Measurements from ENCODE around the gene TEPSIN. TPM values are rescaled to one million over a fixed set of nuclear protein-coding genes. Genes with fewer than 3 reads are reported as not detected.

Gene TEPSIN
- total and polyA plus RNA-seq, 2 donors (not counting 3 experiments of a cell fraction or from before 2014, with no cell fraction given) = 41.6 to 45.3 TPM

DNA sequence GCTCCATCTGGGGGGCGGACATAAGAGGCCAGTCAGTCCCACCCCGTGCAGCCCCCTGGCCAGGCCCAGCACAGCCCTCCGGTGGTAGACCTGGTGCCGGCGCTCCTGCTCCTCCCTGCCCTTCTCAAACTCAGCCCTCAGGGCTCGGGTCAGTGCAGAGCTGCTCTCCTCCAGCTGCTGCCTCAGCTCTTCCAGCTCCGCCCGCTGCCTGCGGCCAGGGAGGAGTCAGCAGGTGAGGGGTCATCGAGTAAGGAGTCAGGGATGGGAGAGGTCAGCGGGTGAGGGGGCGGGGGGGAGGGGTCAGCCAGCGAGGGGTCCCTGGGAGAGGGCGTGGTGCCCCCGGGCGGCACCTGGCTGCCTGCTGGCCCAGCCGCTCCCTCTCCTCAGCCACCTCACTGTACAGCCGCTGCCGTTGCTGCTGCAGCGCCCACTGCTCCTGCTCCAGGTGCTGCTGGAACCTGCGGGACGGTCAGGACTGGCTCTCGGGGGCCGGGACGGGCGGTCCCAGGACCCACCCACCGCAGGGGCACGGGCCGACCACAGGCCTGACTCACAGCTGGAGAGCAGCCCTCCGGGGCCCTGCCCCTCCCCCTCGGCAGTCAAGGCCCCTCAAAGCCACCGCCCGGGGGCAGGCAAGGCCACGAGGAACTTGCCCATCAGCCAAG, 46.3 kb downstream of the TEPSIN start:
- intact Hi-C loops (cut with micrococcal nuclease) (no loop called here), dilution Hi-C loops (cut with MboI; ENCODE audit: extremely low pct_ligation_motif_present, low sequenced_read_pairs) (no loop called here)
- no peaks in the 10 kb centered on the region for H3K79me2 ChIP-seq (ENCODE audit: control insufficient read depth, insufficient read depth, low read length)
- H3K9me3 ChIP-seq (replicated peaks; ENCODE audit: control insufficient read depth, insufficient read depth, low read length) = no peaks in the 10 kb centered on the region
- no peaks in the 10 kb centered on the region for H3K9me1 ChIP-seq (replicated peaks; ENCODE audit: control insufficient read depth, extremely low read depth, insufficient read depth, low read length)
- DNase-seq (ENCODE audit: low read depth, low spot score) = no peak
- H3K4me1 ChIP-seq (ENCODE audit: control insufficient read depth, extremely low read depth, insufficient read depth, low read length) = no peaks in the 10 kb centered on the region
- ChIA-PET POLR2A (no interaction called here), CTCF (no interaction called here)
- H3K4me2 ChIP-seq (ENCODE audit: insufficient read depth, low read length) = no peak overlapping the region
- no peak overlapping the region for H2AFZ ChIP-seq (ENCODE audit: low read depth, low read length)
- no peak overlapping the region for H3K4me3 ChIP-seq (replicated peaks in 1 of 3; ENCODE audit: insufficient read depth in 1 of 3, low read depth in 1 of 3, low read length in 3 of 3)
- no peaks in the 10 kb centered on the region for H4K20me1 ChIP-seq (replicated peaks; ENCODE audit: control insufficient read depth, extremely low read depth, insufficient read depth, low read length)
- no TSS peak for BruUV-seq (replicated peaks)
- no peaks in the 10 kb centered on the region for H3K27me3 ChIP-seq (ENCODE audit: control insufficient read depth in 2 of 2, insufficient read depth in 2 of 2, low read length in 2 of 2)
- H3K9ac ChIP-seq (replicated peaks; ENCODE audit: extremely low read depth, insufficient read depth, low read length) = no peak overlapping the region
- FAIRE-seq = no peak
- TF ChIP-seq, protein P1, sequence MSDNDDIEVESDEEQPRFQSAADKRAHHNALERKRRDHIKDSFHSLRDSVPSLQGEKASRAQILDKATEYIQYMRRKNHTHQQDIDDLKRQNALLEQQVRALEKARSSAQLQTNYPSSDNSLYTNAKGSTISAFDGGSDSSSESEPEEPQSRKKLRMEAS (IDR thresholded peaks at IDR 0.05; ENCODE audit: insufficient read depth, insufficient read length) = no peak
- TF ChIP-seq GATA2 (IDR thresholded peaks at IDR 0.05; ENCODE audit: insufficient read depth, insufficient read length, low read depth, low read length) (no peak), EZH2 (IDR thresholded peaks at IDR 0.05; ENCODE audit: borderline replicate concordance, low read depth, low read length, severe bottlenecking) (no peak), POLR2AphosphoS5 (IDR thresholded peaks at IDR 0.05; ENCODE audit: insufficient read depth, low read depth, low read length) (no peak), MYC (IDR thresholded peaks at IDR 0.05; ENCODE audit: low read depth, low read length) (no peak), POLR2A (IDR thresholded peaks at IDR 0.05; ENCODE audit: low read depth, low read length) (no peak), JUN (IDR thresholded peaks at IDR 0.05; ENCODE audit: borderline replicate concordance, insufficient read depth, insufficient read length, low read depth) (no peak), FOS (IDR thresholded peaks at IDR 0.05; ENCODE audit: borderline replicate concordance, insufficient read depth, low read length) (no peak)
- TF ChIP-seq, protein P2, sequence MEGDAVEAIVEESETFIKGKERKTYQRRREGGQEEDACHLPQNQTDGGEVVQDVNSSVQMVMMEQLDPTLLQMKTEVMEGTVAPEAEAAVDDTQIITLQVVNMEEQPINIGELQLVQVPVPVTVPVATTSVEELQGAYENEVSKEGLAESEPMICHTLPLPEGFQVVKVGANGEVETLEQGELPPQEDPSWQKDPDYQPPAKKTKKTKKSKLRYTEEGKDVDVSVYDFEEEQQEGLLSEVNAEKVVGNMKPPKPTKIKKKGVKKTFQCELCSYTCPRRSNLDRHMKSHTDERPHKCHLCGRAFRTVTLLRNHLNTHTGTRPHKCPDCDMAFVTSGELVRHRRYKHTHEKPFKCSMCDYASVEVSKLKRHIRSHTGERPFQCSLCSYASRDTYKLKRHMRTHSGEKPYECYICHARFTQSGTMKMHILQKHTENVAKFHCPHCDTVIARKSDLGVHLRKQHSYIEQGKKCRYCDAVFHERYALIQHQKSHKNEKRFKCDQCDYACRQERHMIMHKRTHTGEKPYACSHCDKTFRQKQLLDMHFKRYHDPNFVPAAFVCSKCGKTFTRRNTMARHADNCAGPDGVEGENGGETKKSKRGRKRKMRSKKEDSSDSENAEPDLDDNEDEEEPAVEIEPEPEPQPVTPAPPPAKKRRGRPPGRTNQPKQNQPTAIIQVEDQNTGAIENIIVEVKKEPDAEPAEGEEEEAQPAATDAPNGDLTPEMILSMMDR (IDR thresholded peaks at IDR 0.05; ENCODE audit: extremely low read depth in 1 of 2, insufficient read depth in 1 of 2, low read depth in 1 of 2, low read length in 2 of 2) = no peak
- H3K36me3 ChIP-seq (ENCODE audit: control insufficient read depth in 2 of 2, extremely low read depth in 1 of 2, insufficient read depth in 2 of 2, low read length in 2 of 2) = peaks cover 0 to 7% of the 10 kb centered on the region in 2 experiments
- H3K27ac ChIP-seq (ENCODE audit: insufficient read depth, low read depth, low read length) = no peak overlapping the region

Measured in endothelial cell of umbilical vein (primary cell).